SJSA1 (cell line): Measurements from ENCODE around the gene RASGRP1. TPM values are rescaled to one million over a fixed set of nuclear protein-coding genes. Genes with fewer than 3 reads are reported as not detected.

Source experiments
- total RNA-seq: library from RNA; depleted of rRNA; stranded (reverse); fragments of >200 nt; shearing (Covaris generic); gene quantifications from 2 replicates; pipeline ENCODE4 v1.2.3, GENCODE V29; 2014; rRNA removed

RASGRP1 gene
- total RNA-seq, 1 experiment from 2014 or later = not detected

Other genes with a start within 250 kb of the RASGRP1 start
- gene FAM98B, start 110.7 kb downstream of the RASGRP1 start, total RNA-seq = 3.4 and 13.4 TPM in 2 replicates